ENCODE measurements around the gene CASQ2. TPM values are rescaled to one million over a fixed set of nuclear protein-coding genes. Genes with fewer than 3 reads are reported as not detected.
A peak's percentile ranks its signal among the peaks of the same experiment; 100 is the strongest.

The CASQ2 gene
- total RNA-seq, 1 donor from 2014 or later, result not detected

DNA sequence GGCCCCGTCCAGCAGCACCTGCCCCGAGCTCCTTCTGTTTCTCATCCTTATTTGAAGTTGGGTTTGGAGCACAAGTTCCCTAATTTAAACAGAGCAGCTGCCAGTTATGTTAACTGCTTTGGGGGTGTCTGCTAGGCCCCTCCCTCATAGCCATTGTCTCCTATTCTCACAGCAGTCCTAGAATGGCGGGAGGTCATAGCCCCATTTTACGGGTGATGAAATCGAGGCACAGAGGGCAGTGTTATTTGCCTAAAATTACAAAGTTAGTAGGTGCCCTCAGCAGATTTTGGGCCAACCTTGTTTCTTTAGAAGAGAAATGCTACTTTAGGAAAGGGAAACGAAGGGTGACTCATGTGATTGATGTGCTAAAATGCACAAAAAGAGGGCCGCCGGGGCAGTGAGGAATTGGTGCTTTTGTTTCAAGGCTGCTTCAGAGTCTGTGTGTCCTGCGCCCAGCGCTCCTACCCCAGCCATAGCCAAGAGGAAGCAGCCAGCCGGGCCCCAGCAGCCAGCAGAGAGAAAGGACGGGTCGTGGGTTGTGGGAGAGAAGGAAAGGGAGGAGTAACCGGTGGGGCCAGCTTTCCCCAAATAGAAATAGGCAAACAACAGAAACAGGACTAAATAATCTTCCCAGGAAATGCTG lies 113.7 kb downstream of the CASQ2 start:
- Histone ChIP-seq H3K9ac (no peak overlapping the region), H3K4me1 (peaks cover 25% of the 10 kb centered on the region), H3K79me2 (ENCODE audit: low read depth) (peaks cover 16% of the 10 kb centered on the region), H4K20me1 (ENCODE audit: low read depth) (peaks cover 20% of the 10 kb centered on the region), H2AFZ (replicated peaks) (no peak overlapping the region), H3K27me3 (no peaks in the 10 kb centered on the region), H3K36me3 (no peaks in the 10 kb centered on the region), H3K4me2 (no peak overlapping the region), H3F3A (ENCODE audit: low read depth) (peaks cover 7% of the 10 kb centered on the region), H3K4me3 (no peak overlapping the region), H3K9me3 (ENCODE audit: low read depth) (no peaks in the 10 kb centered on the region), H3K27ac (no peak overlapping the region)
- no peak for TF ChIP-seq EZH2phosphoT487 (IDR thresholded peaks at IDR 0.05)
- no peak for TF ChIP-seq EZH2 (IDR thresholded peaks at IDR 0.05)
- TF ChIP-seq, protein P1, sequence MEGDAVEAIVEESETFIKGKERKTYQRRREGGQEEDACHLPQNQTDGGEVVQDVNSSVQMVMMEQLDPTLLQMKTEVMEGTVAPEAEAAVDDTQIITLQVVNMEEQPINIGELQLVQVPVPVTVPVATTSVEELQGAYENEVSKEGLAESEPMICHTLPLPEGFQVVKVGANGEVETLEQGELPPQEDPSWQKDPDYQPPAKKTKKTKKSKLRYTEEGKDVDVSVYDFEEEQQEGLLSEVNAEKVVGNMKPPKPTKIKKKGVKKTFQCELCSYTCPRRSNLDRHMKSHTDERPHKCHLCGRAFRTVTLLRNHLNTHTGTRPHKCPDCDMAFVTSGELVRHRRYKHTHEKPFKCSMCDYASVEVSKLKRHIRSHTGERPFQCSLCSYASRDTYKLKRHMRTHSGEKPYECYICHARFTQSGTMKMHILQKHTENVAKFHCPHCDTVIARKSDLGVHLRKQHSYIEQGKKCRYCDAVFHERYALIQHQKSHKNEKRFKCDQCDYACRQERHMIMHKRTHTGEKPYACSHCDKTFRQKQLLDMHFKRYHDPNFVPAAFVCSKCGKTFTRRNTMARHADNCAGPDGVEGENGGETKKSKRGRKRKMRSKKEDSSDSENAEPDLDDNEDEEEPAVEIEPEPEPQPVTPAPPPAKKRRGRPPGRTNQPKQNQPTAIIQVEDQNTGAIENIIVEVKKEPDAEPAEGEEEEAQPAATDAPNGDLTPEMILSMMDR (IDR thresholded peaks at IDR 0.05), result no peak
- no peak overlapping the region for H3K4me3 Mint-ChIP-seq
- H3K36me3 Mint-ChIP-seq, result peaks cover 14% of the 10 kb centered on the region
- peaks cover 28% of the 10 kb centered on the region for H3K4me1 Mint-ChIP-seq
- H3K27ac Mint-ChIP-seq, result no peak overlapping the region
- DNase-seq (ENCODE audit: low spot score), result no peak
- no peaks in the 10 kb centered on the region for H3K9me3 Mint-ChIP-seq
- H3K27me3 Mint-ChIP-seq (ENCODE audit: insufficient read depth, low read depth), result peaks cover 2% of the 10 kb centered on the region

DNA sequence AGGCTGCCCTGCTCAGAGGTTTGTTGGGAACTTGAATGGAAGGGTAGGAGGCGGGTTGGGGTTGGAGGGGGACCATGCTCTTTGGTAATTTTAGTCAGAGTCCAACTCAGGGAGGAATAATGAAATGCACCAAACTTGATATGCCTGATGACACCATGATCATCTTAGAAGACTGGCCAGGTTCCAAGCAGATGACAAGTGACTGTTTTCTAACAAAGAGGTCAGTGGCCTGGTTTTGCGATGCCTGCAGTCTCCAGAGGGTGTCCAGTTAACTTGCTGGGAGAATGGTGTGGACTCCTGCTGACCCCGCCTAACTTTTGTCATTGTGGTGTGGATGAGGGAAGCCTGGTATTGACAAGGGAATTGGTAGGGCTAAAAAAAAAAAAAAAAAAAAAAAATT lies 114.4 kb downstream of the CASQ2 start:
- H3K9me3 Mint-ChIP-seq, result no peaks in the 10 kb centered on the region
- peaks cover 2% of the 10 kb centered on the region for H3K27me3 Mint-ChIP-seq (ENCODE audit: insufficient read depth, low read depth)
- Histone ChIP-seq H4K20me1 (ENCODE audit: low read depth) (peaks cover 23% of the 10 kb centered on the region), H3K79me2 (ENCODE audit: low read depth) (peaks cover 16% of the 10 kb centered on the region), H3K9ac (no peak overlapping the region), H3K4me2 (peak overlapping the region; percentile 27), H3K27me3 (no peaks in the 10 kb centered on the region), H3F3A (ENCODE audit: low read depth) (peaks cover 11% of the 10 kb centered on the region), H3K9me3 (ENCODE audit: low read depth) (no peaks in the 10 kb centered on the region), H3K27ac (no peak overlapping the region), H3K4me3 (no peak overlapping the region), H2AFZ (replicated peaks) (no peak overlapping the region), H3K36me3 (no peaks in the 10 kb centered on the region), H3K4me1 (peaks cover 31% of the 10 kb centered on the region)
- H3K27ac Mint-ChIP-seq, result no peak overlapping the region
- no peak for DNase-seq (ENCODE audit: low spot score)
- H3K4me1 Mint-ChIP-seq, result peaks cover 28% of the 10 kb centered on the region
- TF ChIP-seq EZH2 (IDR thresholded peaks at IDR 0.05) (no peak), EZH2phosphoT487 (IDR thresholded peaks at IDR 0.05) (no peak)
- TF ChIP-seq, protein P1 (IDR thresholded peaks at IDR 0.05), result no peak
- H3K36me3 Mint-ChIP-seq, result peaks cover 12% of the 10 kb centered on the region
- no peak overlapping the region for H3K4me3 Mint-ChIP-seq

- Histone ChIP-seq H3K4me2 (no peak overlapping the region), H3K27me3 (peaks cover 9% of the 10 kb centered on the region), H3K79me2 (ENCODE audit: low read depth) (peaks cover 6% of the 10 kb centered on the region), H3K9me3 (ENCODE audit: low read depth) (no peaks in the 10 kb centered on the region), H3K4me3 (no peak overlapping the region), H4K20me1 (ENCODE audit: low read depth) (peaks cover 29% of the 10 kb centered on the region), H3F3A (ENCODE audit: low read depth) (peaks cover 11% of the 10 kb centered on the region), H3K36me3 (no peaks in the 10 kb centered on the region), H3K9ac (no peak overlapping the region), H2AFZ (replicated peaks) (no peak overlapping the region), H3K27ac (no peak overlapping the region), H3K4me1 (peaks cover 40% of the 10 kb centered on the region)
- H3K9me3 Mint-ChIP-seq, result no peaks in the 10 kb centered on the region
- no peaks in the 10 kb centered on the region for H3K27me3 Mint-ChIP-seq (ENCODE audit: insufficient read depth, low read depth)
- H3K4me1 Mint-ChIP-seq, result peaks cover 28% of the 10 kb centered on the region
- H3K4me3 Mint-ChIP-seq, result no peak overlapping the region
- no peak overlapping the region for H3K27ac Mint-ChIP-seq
- no peak for DNase-seq (ENCODE audit: low spot score)
- H3K36me3 Mint-ChIP-seq, result peaks cover 5% of the 10 kb centered on the region
- TF ChIP-seq EZH2 (IDR thresholded peaks at IDR 0.05) (no peak), EZH2phosphoT487 (IDR thresholded peaks at IDR 0.05) (no peak)
- TF ChIP-seq, protein P1 (IDR thresholded peaks at IDR 0.05), result no peak
These were observed 116.2 kb downstream of the CASQ2 start for GRCh38 chr1:115652236-115652788.
